ENCODE measurements around the gene RGS3.
A peak's percentile ranks its signal among the peaks of the same experiment; 100 is the strongest.

The RGS3 gene

DNA sequence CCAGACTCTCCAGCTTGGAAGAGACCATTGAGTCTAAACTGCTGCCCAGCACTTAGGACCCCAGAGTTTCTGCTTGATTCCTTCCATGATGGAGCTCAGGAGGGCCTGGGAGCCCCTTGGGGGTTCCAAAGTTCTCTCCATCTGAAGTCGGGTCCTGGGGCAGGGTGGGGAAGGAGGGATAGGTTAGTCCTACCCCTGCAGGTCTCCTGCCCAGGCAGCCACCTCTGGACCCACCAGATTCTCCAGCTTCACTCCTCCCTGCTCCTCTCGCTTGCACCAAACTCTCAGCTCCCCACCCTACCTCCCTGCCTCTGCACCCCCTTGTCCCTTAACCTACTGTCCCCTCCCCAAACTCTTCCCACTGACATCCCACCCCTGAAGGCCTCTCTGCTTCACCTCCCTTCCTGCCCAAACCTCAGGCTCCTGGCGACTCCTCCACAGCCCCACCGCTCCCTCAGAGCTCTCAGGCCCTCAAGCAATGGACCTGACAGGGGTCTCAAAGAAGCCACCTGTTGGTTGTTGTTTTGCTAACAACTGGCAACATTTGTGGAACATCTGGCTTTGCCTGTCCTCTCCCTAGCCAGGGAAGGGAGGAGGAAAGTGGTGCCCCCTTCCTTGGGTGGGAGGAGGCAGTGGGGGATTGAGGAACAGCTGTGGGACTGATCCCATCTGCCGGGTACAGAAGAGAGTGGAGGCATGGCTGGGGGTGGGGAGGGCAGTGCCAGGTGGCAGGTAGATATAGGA is 137.5 kb downstream of the RGS3 start:
- DNase-seq, result no peak
- TF ChIP-seq POLR2A (IDR thresholded peaks at IDR 0.05; ENCODE audit: low read length) (no peak), GATA1 (IDR thresholded peaks at IDR 0.05; ENCODE audit: low read depth, low read length) (no peak)

GRCh38 chr9:113601656-113602055 is 138.1 kb downstream of the RGS3 start:
- DNase-seq, result no peak
- TF ChIP-seq POLR2A (IDR thresholded peaks at IDR 0.05; ENCODE audit: low read length) (no peak), GATA1 (IDR thresholded peaks at IDR 0.05; ENCODE audit: low read depth, low read length) (no peak)

- TF ChIP-seq GATA1 (IDR thresholded peaks at IDR 0.05; ENCODE audit: low read depth, low read length), result no peak
- no peak for TF ChIP-seq POLR2A (IDR thresholded peaks at IDR 0.05; ENCODE audit: low read length)
Measured at GRCh38 chr9:113602126-113603047, 138.9 kb downstream of the RGS3 start.

DNA sequence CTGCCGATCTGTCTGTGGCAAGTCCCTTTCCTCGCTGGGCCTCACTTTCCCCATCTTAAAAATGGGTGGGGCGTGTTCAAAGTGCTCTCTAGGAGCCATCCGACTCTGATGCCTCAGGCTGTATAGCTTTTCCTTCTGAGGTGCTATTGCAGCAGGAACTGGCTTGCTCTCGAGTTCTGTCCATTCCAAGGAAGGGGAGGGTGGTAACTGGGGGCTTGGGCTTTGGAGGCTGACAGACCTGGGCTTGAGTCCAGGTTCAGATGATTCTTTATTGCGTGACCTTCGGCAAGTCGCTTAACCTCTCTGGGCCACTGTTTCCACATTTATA is 139.5 kb downstream of the RGS3 start:
- no peak for DNase-seq
- no peak for TF ChIP-seq POLR2A (IDR thresholded peaks at IDR 0.05; ENCODE audit: low read length)
- TF ChIP-seq GATA1 (IDR thresholded peaks at IDR 0.05; ENCODE audit: low read depth, low read length), result no peak

More at GRCh38 chr9:113602126-113603047, 138.9 kb downstream of the RGS3 start:
- peak; percentile 34 to 56 for DNase-seq

- DNase-seq, result no peak
- TF ChIP-seq GATA1 (IDR thresholded peaks at IDR 0.05; ENCODE audit: low read depth, low read length) (no peak), POLR2A (IDR thresholded peaks at IDR 0.05; ENCODE audit: low read length) (no peak)
Measured at GRCh38 chr9:113603773-113604172, 140.2 kb downstream of the RGS3 start.

- TF ChIP-seq GATA1 (IDR thresholded peaks at IDR 0.05; ENCODE audit: low read depth, low read length) (no peak), POLR2A (IDR thresholded peaks at IDR 0.05; ENCODE audit: low read length) (no peak)
- no peak for DNase-seq
Measured at GRCh38 chr9:113604393-113604792, 140.9 kb downstream of the RGS3 start.

DNA sequence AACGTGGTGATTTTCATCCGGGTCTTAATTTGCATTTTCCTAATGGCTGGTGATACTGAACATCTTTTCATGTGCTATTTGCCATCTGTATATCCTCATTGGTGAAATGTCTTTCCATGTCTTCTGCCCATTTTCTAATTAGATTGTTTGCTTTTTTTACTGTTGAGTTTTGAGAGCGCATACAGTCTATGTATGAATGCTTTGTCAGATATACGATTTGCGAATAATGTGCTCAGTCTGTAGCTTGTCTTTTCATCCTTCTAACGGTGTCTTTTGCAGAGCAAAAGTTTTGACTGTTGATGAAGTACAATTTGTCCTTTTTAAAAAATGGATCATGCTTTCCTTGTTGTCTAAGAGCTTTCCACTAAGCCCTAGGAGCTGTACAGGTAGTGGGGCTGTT is 143.0 kb downstream of the RGS3 start:
- no peak for DNase-seq
- TF ChIP-seq POLR2A (IDR thresholded peaks at IDR 0.05; ENCODE audit: low read length), result no peak
- no peak for TF ChIP-seq GATA1 (IDR thresholded peaks at IDR 0.05; ENCODE audit: low read depth, low read length)

DNA sequence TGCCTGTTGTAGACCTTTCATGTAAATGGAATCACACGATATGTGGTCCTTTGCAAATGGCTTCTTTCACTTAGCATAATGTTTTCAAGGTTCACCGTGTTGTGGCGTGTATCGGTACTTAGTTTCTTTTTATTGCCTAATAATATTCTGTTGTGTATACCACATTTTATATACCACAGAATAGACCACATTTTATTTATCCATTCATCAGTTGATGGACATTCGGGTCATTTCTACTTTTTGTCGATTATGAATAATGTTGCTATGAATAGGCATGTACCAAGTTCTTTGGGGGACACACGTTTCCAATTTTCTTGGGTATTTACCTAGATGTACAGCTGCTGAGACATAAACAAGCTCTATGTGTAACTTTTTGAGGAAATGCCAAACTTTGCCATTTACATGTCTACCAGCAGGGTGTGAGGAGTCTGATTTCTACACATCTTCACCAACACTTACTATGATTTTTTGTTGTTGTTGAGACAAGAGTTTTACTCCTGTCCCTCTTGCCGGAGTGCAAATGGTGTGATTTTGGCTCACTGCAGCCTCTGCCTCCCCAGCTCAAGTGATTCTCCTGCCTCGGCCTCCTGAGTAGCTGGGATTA is 144.7 kb downstream of the RGS3 start:
- no peak for DNase-seq
- TF ChIP-seq POLR2A (IDR thresholded peaks at IDR 0.05; ENCODE audit: low read length), result no peak
- no peak for TF ChIP-seq GATA1 (IDR thresholded peaks at IDR 0.05; ENCODE audit: low read depth, low read length)

GRCh38 chr9:113609562-113610318 is 146.2 kb downstream of the RGS3 start:
- TF ChIP-seq POLR2A (IDR thresholded peaks at IDR 0.05; ENCODE audit: low read length) (no peak), GATA1 (IDR thresholded peaks at IDR 0.05; ENCODE audit: low read depth, low read length) (no peak)
- no peak for DNase-seq

DNA sequence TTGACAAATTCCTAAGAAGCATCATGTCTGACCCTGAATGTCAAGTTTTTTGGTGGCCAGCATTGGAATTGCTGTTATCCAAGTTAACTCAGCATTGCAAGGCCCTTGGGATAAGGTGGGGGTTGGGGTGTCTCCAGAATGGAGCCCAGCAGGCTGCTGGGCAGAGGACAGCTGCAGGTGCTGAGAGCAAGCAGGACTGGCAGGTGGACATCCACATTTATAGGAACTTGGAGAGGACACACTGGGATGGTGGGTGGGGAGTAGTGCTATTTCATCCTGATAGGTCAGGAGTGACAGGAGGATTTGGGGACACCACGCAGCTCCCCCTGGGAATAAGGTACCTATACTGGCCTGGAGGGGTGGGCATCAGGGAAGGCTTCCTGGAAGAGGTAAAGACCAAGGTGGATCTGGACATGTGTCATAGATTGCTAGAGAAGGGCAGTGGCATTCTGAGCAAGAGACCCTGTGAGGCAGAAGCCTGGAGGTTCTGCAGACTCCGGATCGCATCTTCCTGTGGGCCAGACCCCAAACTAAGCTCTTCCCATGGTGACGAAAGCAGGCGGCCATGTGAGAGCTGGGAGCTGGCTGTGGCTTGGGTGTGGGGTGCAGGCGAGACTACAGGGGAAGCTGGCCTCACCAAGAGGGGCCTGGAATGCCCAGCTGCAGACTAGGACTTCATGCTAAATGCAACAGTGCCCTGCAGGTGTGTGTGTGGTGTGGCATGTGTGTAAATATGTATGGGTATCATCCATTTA is 148.1 kb downstream of the RGS3 start:
- DNase-seq, result no peak
- no peak for TF ChIP-seq POLR2A (IDR thresholded peaks at IDR 0.05; ENCODE audit: low read length)
- TF ChIP-seq GATA1 (IDR thresholded peaks at IDR 0.05; ENCODE audit: low read depth, low read length), result no peak

DNA sequence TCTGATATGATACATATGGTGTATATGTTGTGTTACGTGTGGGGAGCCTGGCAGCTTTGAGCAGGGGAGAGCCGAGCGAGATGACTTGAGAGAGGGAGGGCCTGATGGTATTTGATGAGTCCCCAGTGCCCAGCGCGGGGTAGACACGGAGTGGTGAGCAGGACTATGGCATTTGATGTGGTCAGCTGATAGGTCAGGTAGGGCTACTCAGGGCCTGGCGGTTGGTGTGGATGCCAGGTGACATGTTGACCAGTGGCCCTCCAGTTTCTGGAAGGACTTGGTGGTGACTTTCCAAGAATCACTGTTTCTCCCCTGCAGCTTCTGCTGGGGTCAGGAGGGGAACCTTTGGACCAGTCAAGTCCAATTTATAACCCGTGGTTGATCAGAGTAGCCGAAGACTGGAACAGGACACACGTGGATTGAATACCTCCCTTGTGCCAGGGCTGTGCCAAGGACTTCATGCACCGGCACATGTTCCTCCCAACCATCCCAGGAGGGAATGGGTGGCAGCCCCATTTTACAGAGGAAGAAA is 148.8 kb downstream of the RGS3 start:
- TF ChIP-seq POLR2A (IDR thresholded peaks at IDR 0.05; ENCODE audit: low read length), result no peak
- no peak for TF ChIP-seq GATA1 (IDR thresholded peaks at IDR 0.05; ENCODE audit: low read depth, low read length)

DNA sequence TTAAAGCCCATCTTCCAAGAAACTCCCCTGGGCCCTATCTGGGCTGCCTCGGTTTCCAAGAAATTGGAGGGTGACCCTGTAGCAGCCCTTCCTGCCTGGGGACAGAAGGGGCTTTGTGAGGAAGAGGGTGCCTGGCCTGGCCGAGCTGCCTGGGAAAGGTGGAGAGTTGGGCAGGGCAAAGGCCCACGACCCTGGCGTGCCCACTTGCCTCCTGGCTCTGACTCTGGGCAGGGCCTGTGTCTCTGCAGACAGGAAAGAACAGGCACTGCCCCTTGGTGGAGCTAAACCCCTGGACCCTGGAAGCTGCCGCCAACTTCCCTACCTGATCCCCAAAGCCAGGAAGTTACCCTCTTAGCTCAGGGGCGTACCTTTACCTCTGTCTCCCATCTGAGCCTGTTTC is 149.3 kb downstream of the RGS3 start:
- DNase-seq, result no peak

More for the DNA sequence above, 148.8 kb downstream of the RGS3 start:
- no peak for DNase-seq

More for the DNA sequence above, 149.3 kb downstream of the RGS3 start:
- no peak for TF ChIP-seq GATA1 (IDR thresholded peaks at IDR 0.05; ENCODE audit: low read depth, low read length)
- no peak for TF ChIP-seq POLR2A (IDR thresholded peaks at IDR 0.05; ENCODE audit: low read length)

Measured in erythroblast (primary cell).